HepG2 (cell line): ENCODE results near the gene SFRP4.

Experiments
- CENPT ChIP-seq: sonication (generic); formaldehyde crosslinking; IDR thresholded peaks from 2 replicates; pipeline ENCODE4 v1.8.0; 2022; ENCODE audit warnings: low read depth, mild to moderate bottlenecking, moderate library complexity, missing genetic modification reagents
- ZNF891 ChIP-seq: sonication (generic); formaldehyde crosslinking; IDR thresholded peaks from 2 replicates; pipeline ENCODE4 v1.5.0; 2020; ENCODE audit warnings: mild to moderate bottlenecking, missing genetic modification reagents
- TF ChIP-seq, protein P1 (sequence below): sonication (generic); formaldehyde crosslinking; IDR thresholded peaks from 2 replicates; pipeline ENCODE4 v1.5.1; 2020; ENCODE audit warnings: mild to moderate bottlenecking, missing genetic modification reagents, borderline replicate concordance

GRCh38 chr7:37908221-37908788 is 8.3 kb downstream of the SFRP4 start:
- TF ChIP-seq, protein P1, sequence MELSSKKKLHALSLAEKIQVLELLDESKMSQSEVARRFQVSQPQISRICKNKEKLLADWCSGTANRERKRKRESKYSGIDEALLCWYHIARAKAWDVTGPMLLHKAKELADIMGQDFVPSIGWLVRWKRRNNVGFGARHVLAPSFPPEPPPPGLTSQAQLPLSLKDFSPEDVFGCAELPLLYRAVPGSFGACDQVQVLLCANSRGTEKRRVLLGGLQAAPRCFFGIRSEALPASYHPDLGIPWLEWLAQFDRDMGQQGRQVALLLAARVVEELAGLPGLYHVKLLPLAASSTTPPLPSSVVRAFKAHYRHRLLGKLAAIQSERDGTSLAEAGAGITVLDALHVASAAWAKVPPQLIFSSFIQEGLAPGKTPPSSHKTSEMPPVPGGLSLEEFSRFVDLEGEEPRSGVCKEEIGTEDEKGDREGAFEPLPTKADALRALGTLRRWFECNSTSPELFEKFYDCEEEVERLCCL (CRISPR knock-in tag): no peak
- no peak for TF ChIP-seq CENPT (CRISPR knock-in tag)
- no peak for TF ChIP-seq ZNF891 (CRISPR knock-in tag)
